Measurements from ENCODE around the gene RABIF.

The RABIF gene

DNA sequence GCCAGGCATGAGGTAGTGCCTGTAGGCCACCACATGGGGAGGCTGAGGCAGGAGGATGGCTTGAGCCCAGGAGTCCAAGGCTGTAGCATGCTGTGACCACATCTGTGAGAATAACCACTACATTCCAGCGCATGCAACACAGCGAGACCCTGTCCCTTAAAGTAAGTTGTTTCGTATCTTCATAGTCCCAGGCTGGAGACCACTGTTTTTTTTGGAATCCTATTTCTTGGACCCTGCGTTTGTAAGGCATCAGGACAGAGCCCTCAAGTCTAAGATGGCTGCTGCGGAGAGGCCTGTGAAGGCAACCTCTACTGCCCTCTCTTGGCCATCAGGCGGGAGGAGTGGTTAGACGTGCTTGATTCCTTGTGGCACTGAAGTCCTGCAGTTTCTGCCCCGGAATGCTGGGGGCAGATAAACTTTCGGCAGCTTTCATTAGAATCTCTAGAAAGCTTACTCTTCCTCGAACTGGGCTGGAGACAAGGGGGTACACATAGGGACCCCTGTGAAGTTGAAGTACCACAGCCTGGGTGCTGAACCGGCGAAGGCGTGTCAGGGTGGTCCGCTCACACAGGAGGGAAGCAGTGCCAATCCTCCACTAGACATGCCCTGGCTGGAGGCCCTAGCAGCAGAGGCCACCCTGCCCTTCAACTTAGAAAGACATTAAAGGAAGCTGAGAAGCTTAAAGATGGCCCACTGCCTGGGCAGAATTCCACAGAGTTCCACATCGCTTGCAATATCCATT, 36.6 kb downstream of the RABIF start:
- Histone ChIP-seq H3K27me3 (ENCODE audit: insufficient read depth, poor library complexity, severe bottlenecking) (no peaks in the 10 kb centered on the region), H3K4me3 (replicated peaks; ENCODE audit: insufficient read depth, low read length) (no peak overlapping the region), H3K27ac (replicated peaks) (no peak overlapping the region)
- no peak for TF ChIP-seq SPI1 (IDR thresholded peaks at IDR 0.05; ENCODE audit: borderline replicate concordance, low read depth)
- TF ChIP-seq, protein P1, sequence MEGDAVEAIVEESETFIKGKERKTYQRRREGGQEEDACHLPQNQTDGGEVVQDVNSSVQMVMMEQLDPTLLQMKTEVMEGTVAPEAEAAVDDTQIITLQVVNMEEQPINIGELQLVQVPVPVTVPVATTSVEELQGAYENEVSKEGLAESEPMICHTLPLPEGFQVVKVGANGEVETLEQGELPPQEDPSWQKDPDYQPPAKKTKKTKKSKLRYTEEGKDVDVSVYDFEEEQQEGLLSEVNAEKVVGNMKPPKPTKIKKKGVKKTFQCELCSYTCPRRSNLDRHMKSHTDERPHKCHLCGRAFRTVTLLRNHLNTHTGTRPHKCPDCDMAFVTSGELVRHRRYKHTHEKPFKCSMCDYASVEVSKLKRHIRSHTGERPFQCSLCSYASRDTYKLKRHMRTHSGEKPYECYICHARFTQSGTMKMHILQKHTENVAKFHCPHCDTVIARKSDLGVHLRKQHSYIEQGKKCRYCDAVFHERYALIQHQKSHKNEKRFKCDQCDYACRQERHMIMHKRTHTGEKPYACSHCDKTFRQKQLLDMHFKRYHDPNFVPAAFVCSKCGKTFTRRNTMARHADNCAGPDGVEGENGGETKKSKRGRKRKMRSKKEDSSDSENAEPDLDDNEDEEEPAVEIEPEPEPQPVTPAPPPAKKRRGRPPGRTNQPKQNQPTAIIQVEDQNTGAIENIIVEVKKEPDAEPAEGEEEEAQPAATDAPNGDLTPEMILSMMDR (IDR thresholded peaks at IDR 0.05; ENCODE audit: insufficient read depth, low read length) = peak; percentile 81
- DNase-seq (ENCODE audit: low read depth in 1 of 2, low spot score in 1 of 2) = peak in 1 of 2 experiments; percentile 78

DNA sequence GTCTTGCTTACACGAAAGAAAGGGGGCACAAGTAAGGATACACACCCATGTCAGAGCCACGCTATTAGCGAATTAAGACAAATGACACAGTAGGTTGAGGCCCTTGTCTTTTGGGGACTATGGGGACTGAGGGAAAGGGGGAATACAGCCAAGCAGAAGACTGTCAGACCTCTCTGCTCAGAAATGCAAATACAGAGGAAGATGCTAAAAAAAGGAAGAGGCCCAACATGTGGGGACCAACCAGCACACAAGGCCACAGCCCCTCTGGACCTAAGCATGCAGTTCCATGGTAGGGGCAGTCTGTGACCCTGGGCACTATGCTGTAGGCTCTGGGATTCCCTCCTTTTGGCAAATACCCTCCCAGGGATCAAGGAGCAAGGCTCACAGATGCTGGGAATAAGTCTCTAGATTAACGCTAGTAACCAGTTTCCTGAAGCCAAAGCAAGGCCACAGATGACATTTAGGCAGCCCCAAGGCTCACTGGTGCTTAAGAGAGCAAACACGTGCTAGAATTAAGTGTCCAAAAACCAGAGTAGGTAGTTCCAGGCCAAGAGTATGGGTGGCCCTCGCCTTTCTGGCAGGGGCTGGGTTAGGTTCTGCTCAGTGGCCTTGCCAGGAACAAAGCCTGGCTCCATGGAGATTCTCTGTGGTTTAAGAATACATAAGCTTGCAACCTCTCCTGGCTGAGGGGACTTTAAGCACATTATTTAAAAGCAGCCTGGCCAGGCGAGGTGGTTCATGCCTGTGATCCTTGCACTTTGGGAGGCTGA, 38.2 kb downstream of the RABIF start:
- no peak for DNase-seq (ENCODE audit: low read depth in 1 of 2, low spot score in 1 of 2)
- TF ChIP-seq POLR2AphosphoS5 (IDR thresholded peaks at IDR 0.05; ENCODE audit: low read depth) (no peak), SPI1 (IDR thresholded peaks at IDR 0.05; ENCODE audit: borderline replicate concordance, low read depth) (no peak), GABPA (IDR thresholded peaks at IDR 0.05; ENCODE audit: low read depth) (no peak)
- TF ChIP-seq, protein P1 (IDR thresholded peaks at IDR 0.05; ENCODE audit: insufficient read depth, low read length) = no peak
- TF ChIP-seq, protein P2, sequence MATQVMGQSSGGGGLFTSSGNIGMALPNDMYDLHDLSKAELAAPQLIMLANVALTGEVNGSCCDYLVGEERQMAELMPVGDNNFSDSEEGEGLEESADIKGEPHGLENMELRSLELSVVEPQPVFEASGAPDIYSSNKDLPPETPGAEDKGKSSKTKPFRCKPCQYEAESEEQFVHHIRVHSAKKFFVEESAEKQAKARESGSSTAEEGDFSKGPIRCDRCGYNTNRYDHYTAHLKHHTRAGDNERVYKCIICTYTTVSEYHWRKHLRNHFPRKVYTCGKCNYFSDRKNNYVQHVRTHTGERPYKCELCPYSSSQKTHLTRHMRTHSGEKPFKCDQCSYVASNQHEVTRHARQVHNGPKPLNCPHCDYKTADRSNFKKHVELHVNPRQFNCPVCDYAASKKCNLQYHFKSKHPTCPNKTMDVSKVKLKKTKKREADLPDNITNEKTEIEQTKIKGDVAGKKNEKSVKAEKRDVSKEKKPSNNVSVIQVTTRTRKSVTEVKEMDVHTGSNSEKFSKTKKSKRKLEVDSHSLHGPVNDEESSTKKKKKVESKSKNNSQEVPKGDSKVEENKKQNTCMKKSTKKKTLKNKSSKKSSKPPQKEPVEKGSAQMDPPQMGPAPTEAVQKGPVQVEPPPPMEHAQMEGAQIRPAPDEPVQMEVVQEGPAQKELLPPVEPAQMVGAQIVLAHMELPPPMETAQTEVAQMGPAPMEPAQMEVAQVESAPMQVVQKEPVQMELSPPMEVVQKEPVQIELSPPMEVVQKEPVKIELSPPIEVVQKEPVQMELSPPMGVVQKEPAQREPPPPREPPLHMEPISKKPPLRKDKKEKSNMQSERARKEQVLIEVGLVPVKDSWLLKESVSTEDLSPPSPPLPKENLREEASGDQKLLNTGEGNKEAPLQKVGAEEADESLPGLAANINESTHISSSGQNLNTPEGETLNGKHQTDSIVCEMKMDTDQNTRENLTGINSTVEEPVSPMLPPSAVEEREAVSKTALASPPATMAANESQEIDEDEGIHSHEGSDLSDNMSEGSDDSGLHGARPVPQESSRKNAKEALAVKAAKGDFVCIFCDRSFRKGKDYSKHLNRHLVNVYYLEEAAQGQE (IDR thresholded peaks at IDR 0.05; ENCODE audit: insufficient replicate concordance, low read depth) = no peak
- Histone ChIP-seq H3K27ac (replicated peaks) (no peak overlapping the region), H3K27me3 (ENCODE audit: insufficient read depth, poor library complexity, severe bottlenecking) (no peaks in the 10 kb centered on the region), H3K4me3 (replicated peaks; ENCODE audit: insufficient read depth, low read length) (no peak overlapping the region)

DNA sequence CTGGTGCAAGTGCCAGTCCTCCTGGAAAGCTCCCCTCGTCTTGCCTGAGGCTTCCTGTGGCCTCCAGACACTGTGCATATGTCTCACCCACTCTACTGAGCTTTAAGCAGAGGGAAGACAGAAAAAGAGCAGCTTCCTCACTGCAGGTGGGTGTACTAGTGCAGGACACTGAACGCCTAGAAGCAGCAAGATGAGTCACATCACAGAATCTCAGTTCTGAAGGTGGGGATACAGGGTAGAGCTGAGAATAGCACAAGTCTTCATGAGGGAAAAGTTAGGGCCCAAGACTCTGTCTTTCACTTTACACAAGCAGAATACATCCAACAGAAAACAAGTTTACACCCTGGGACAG, 40.8 kb downstream of the RABIF start:
- Histone ChIP-seq H3K4me3 (replicated peaks; ENCODE audit: insufficient read depth, low read length) (no peak overlapping the region), H3K27me3 (ENCODE audit: insufficient read depth, poor library complexity, severe bottlenecking) (no peaks in the 10 kb centered on the region), H3K27ac (replicated peaks) (no peak overlapping the region)
- TF ChIP-seq, protein P2 (IDR thresholded peaks at IDR 0.05; ENCODE audit: insufficient replicate concordance, low read depth) = no peak
- TF ChIP-seq POLR2AphosphoS5 (IDR thresholded peaks at IDR 0.05; ENCODE audit: low read depth) = no peak
- TF ChIP-seq GABPA (IDR thresholded peaks at IDR 0.05; ENCODE audit: low read depth) = no peak
- TF ChIP-seq, protein P1 (IDR thresholded peaks at IDR 0.05; ENCODE audit: insufficient read depth, low read length) = no peak
- no peak for TF ChIP-seq SPI1 (IDR thresholded peaks at IDR 0.05; ENCODE audit: borderline replicate concordance, low read depth)
- no peak for DNase-seq (ENCODE audit: low read depth in 1 of 2, low spot score in 1 of 2)
